ENCODE results near the gene SLC19A1.

Gene SLC19A1

GRCh38 chr21:45461806-45462341 lies 80.4 kb downstream of the SLC19A1 start:
- DNase-seq, result no peak

- DNase-seq, result no peak
Observed at GRCh38 chr21:45461369-45461750, 80.9 kb downstream of the SLC19A1 start.

GRCh38 chr21:45460611-45461368 lies 81.5 kb downstream of the SLC19A1 start:
- no peak for DNase-seq

GRCh38 chr21:45460011-45460565 lies 82.2 kb downstream of the SLC19A1 start:
- DNase-seq, result no peak

GRCh38 chr21:45459171-45460010 lies 82.8 kb downstream of the SLC19A1 start:
- DNase-seq, result no peak

- no peak for DNase-seq
Observed at GRCh38 chr21:45458281-45459170, 83.7 kb downstream of the SLC19A1 start.

GRCh38 chr21:45457832-45458172 lies 84.4 kb downstream of the SLC19A1 start:
- DNase-seq, result no peak

GRCh38 chr21:45457161-45457831 lies 84.9 kb downstream of the SLC19A1 start:
- DNase-seq, result no peak

GRCh38 chr21:45456584-45457160 lies 85.6 kb downstream of the SLC19A1 start:
- DNase-seq, result no peak

GRCh38 chr21:45455674-45456583 lies 86.3 kb downstream of the SLC19A1 start:
- DNase-seq, result no peak

- no peak for DNase-seq
Observed at GRCh38 chr21:45454926-45455673, 87.1 kb downstream of the SLC19A1 start.

GRCh38 chr21:45454060-45454925 lies 87.9 kb downstream of the SLC19A1 start:
- no peak for DNase-seq

- DNase-seq, result no peak
Observed at GRCh38 chr21:45453308-45453950, 88.8 kb downstream of the SLC19A1 start.

GRCh38 chr21:45452696-45453307 lies 89.4 kb downstream of the SLC19A1 start:
- DNase-seq, result no peak

GRCh38 chr21:45451771-45452182 lies 90.5 kb downstream of the SLC19A1 start:
- DNase-seq, result no peak

GRCh38 chr21:45451091-45451740 lies 91.0 kb downstream of the SLC19A1 start:
- DNase-seq, result no peak

GRCh38 chr21:45450423-45451090 lies 91.7 kb downstream of the SLC19A1 start:
- DNase-seq, result no peak
